OCI-LY3 (cell line): ENCODE measurements around the gene CAPG.

ENCODE experiments used
- H2AFZ ChIP-seq: fragments of 200-600, 300-600 bp; shearing (Covaris generic); 2 replicates; pipeline ENCODE4 v1.6.0; 2014; ENCODE audit warnings: antibody characterized with exemption, low read depth, low read length
- H3K27ac ChIP-seq: fragments of 200-600, 300-600 bp; sonication (generic); 2 replicates; pipeline ENCODE4 v1.5.1; 2014; ENCODE audit warnings: mild to moderate bottlenecking, low read length, moderate library complexity, mixed read lengths
- H3K27me3 ChIP-seq: fragments of 200-600, 300-600 bp; sonication (generic); 2 replicates; pipeline ENCODE4 v1.6.1; 2014; ENCODE audit warnings: low read depth, low read length, mixed read lengths
- H3K36me3 ChIP-seq: fragments of 200-600, 300-600 bp; sonication (generic); replicated peaks from 2 replicates; pipeline ENCODE3; 2014; ENCODE audit warnings: low read depth, low read length, mixed read lengths
- H3K4me1 ChIP-seq: fragments of 300-600, 200-600 bp; sonication (generic); 2 replicates; pipeline ENCODE4 v1.6.1; 2014; ENCODE audit warnings: low read length, mixed read lengths
- H3K4me2 ChIP-seq: fragments of 200-600, 300-600 bp; sonication (generic); 2 replicates; pipeline ENCODE4 v1.6.1; 2014; ENCODE audit warnings: low read length, mixed read lengths
- H3K4me3 ChIP-seq: fragments of 300-600, 200-600 bp; sonication (generic); 2 replicates; pipeline ENCODE4 v1.5.1; 2014; ENCODE audit warnings: antibody characterized with exemption, mild to moderate bottlenecking, low read length, moderate library complexity
- H3K79me2 ChIP-seq: fragments of 300-600, 200-600 bp; shearing (Covaris generic); 2 replicates; pipeline ENCODE4 v1.6.1; 2014; ENCODE audit warnings: mild to moderate bottlenecking, low read length, mixed read lengths
- H3K9ac ChIP-seq: fragments of 300-600, 200-600 bp; shearing (Covaris generic); 2 replicates; pipeline ENCODE4 v1.6.0; 2014; ENCODE audit warnings: mild to moderate bottlenecking, low read length, moderate library complexity
- H3K9me3 ChIP-seq: fragments of 200-600, 300-600 bp; shearing (Covaris generic); 2 replicates; pipeline ENCODE4 v1.6.1; 2014; ENCODE audit warnings: low read length, mixed read lengths; ENCODE audit not compliant: insufficient read depth
- H4K20me1 ChIP-seq: fragments of 200-600, 300-600 bp; sonication (generic); 2 replicates; pipeline ENCODE4 v1.6.1; 2016; ENCODE audit warnings: low read length, mixed read lengths; ENCODE audit not compliant: insufficient read depth
- CTCF ChIP-seq: fragments of 200-600, 300-600 bp; sonication (generic); IDR thresholded peaks from 2 replicates; pipeline ENCODE4 v1.5.1; 2014; ENCODE audit warnings: antibody characterized with exemption, low read length, low read depth
- EZH2phosphoT487 ChIP-seq: fragments of 200-600 bp; shearing (Covaris generic); IDR thresholded peaks from 2 replicates; pipeline ENCODE4 v1.6.1; 2018; ENCODE audit warnings: antibody characterized with exemption, mixed run types, low read depth

Gene CAPG

GRCh38 chr2:85437488-85438200 lies 27.5 kb upstream of the CAPG start:
- Histone ChIP-seq H4K20me1 (no peaks in the 10 kb centered on the region), H3K9me3 (no peaks in the 10 kb centered on the region), H3K36me3 (no peaks in the 10 kb centered on the region), H3K9ac (peak overlapping the region; percentile 85), H3K4me3 (peak overlapping the region; percentile 78), H3K27ac (peak overlapping the region; percentile 62), H3K27me3 (no peaks in the 10 kb centered on the region), H3K4me1 (peaks cover 38% of the 10 kb centered on the region), H3K79me2 (no peaks in the 10 kb centered on the region), H2AFZ (peak overlapping the region; percentile 64; the same call in 1 of the 2 replicates), H3K4me2 (peak overlapping the region; percentile 96)
- TF ChIP-seq EZH2phosphoT487 = no peak
- TF ChIP-seq CTCF = no peak

GRCh38 chr2:85436836-85437487 lies 26.8 kb upstream of the CAPG start:
- Histone ChIP-seq H3K9me3 (no peaks in the 10 kb centered on the region), H2AFZ (0 out of 2 replicates have a peak overlapping the region, but pooled peaks have one; percentile 31), H4K20me1 (no peaks in the 10 kb centered on the region), H3K4me2 (peak overlapping the region; percentile 96), H3K27me3 (no peaks in the 10 kb centered on the region), H3K4me3 (peak overlapping the region; percentile 78), H3K27ac (peak overlapping the region; percentile 53), H3K79me2 (no peaks in the 10 kb centered on the region), H3K9ac (peak overlapping the region; percentile 85), H3K4me1 (peaks cover 35% of the 10 kb centered on the region), H3K36me3 (no peaks in the 10 kb centered on the region)
- TF ChIP-seq EZH2phosphoT487 (no peak), CTCF (no peak)

GRCh38 chr2:85435981-85436835 lies 26.0 kb upstream of the CAPG start:
- H3K4me2 ChIP-seq = no peak overlapping the region
- TF ChIP-seq CTCF (no peak; the same call in 1 of the 2 replicates), EZH2phosphoT487 (no peak)
- H3K4me3 ChIP-seq = no peak overlapping the region
- no peaks in the 10 kb centered on the region for H3K27me3 ChIP-seq
- no peaks in the 10 kb centered on the region for H4K20me1 ChIP-seq
- no peak overlapping the region for H3K9ac ChIP-seq
- no peaks in the 10 kb centered on the region for H3K9me3 ChIP-seq
- no peak overlapping the region for H2AFZ ChIP-seq
- no peak overlapping the region for H3K27ac ChIP-seq
- no peaks in the 10 kb centered on the region for H3K36me3 ChIP-seq
- no peaks in the 10 kb centered on the region for H3K79me2 ChIP-seq
- H3K4me1 ChIP-seq = peaks cover 38% of the 10 kb centered on the region
